Calu3 (cell line): ENCODE results near the gene SIGMAR1. TPM values are rescaled to one million over a fixed set of nuclear protein-coding genes. Genes with fewer than 3 reads are reported as not detected.

Source experiments
- BruUV-seq: library from RNA; stranded (reverse); fragments of 400-500 nt; replicated peaks from 2 replicates; lab custom pipeline; 2021; lab: Mats Ljungman, UMichigan
- CTCF ChIA-PET: fragments of 300-600 bp; sonication (Branson Sonifier 250); formaldehyde crosslinking; loops from one replicate; lab custom pipeline; 2022; ENCODE audit warnings: antibody characterized with exemption; lab: Charles Lee
- DNase-seq: peaks from one replicate; pipeline ENCODE4 v3.0.0; 2022
- H3K27ac Mint-ChIP-seq: one replicate; pipeline ENCODE4 v1.8.0; 2022; ENCODE audit warnings: mixed read lengths; ENCODE audit not compliant: unreplicated experiment
- H3K27me3 Mint-ChIP-seq: one replicate; pipeline ENCODE4 v1.8.0; 2022; ENCODE audit warnings: mixed read lengths; ENCODE audit not compliant: unreplicated experiment
- H3K36me3 Mint-ChIP-seq: one replicate; pipeline ENCODE4 v1.8.0; 2022; ENCODE audit warnings: mild to moderate bottlenecking, moderate library complexity, mixed read lengths; ENCODE audit not compliant: insufficient read depth, unreplicated experiment
- H3K4me1 Mint-ChIP-seq: one replicate; pipeline ENCODE4 v1.8.0; 2022; ENCODE audit warnings: mild to moderate bottlenecking, low read depth, mixed read lengths; ENCODE audit not compliant: unreplicated experiment
- H3K4me3 Mint-ChIP-seq: one replicate; pipeline ENCODE4 v1.8.0; 2022; ENCODE audit warnings: mild to moderate bottlenecking, low read depth, moderate library complexity, mixed read lengths; ENCODE audit not compliant: unreplicated experiment
- H3K9me3 Mint-ChIP-seq: one replicate; pipeline ENCODE4 v1.8.0; 2022; ENCODE audit warnings: low read depth, mixed read lengths; ENCODE audit not compliant: unreplicated experiment
- CTCF ChIP-seq: fragments of 200-600 bp; IDR thresholded peaks from one replicate; pipeline ENCODE4 v1.8.0; 2022; ENCODE audit warnings: antibody characterized with exemption; ENCODE audit not compliant: unreplicated experiment
- intact Hi-C: fragments of 100-400 bp; cut with micrococcal nuclease; formaldehyde crosslinking; loops from one replicate; pipeline ENCODE4 v1.10.0; 2022; ENCODE audit not compliant: unreplicated experiment
- total RNA-seq: library from RNA; stranded (reverse); gene quantifications from 2 replicates; pipeline ENCODE4 v1.2.3, GENCODE V29; 2022

Gene SIGMAR1
- total RNA-seq, 1 experiment from 2014 or later: 65.6 TPM

GRCh38 chr9:34654323-34655051, 16.9 kb upstream of the SIGMAR1 start:
- intact Hi-C loops: no loop called here
- no peak overlapping the region for H3K4me3 Mint-ChIP-seq
- peaks cover 20% of the 10 kb centered on the region for H3K4me1 Mint-ChIP-seq
- CTCF ChIA-PET: no interaction called here
- peaks cover 13% of the 10 kb centered on the region for H3K36me3 Mint-ChIP-seq
- H3K27ac Mint-ChIP-seq: no peak overlapping the region
- no peaks in the 10 kb centered on the region for H3K9me3 Mint-ChIP-seq
- no peak for DNase-seq
- peaks cover 20% of the 10 kb centered on the region for H3K27me3 Mint-ChIP-seq
- TF ChIP-seq CTCF: no peak
- no TSS peak for BruUV-seq

- no TSS peak for BruUV-seq
- H3K27ac Mint-ChIP-seq: peak overlapping the region; percentile 21
- CTCF ChIA-PET: no interaction called here
- H3K36me3 Mint-ChIP-seq: peaks cover 13% of the 10 kb centered on the region
- no peaks in the 10 kb centered on the region for H3K9me3 Mint-ChIP-seq
- H3K4me3 Mint-ChIP-seq: peak overlapping the region; percentile 86
- intact Hi-C loops: no loop called here
- peaks cover 20% of the 10 kb centered on the region for H3K4me1 Mint-ChIP-seq
- H3K27me3 Mint-ChIP-seq: peaks cover 20% of the 10 kb centered on the region
- DNase-seq: no peak
- TF ChIP-seq CTCF: no peak
Measured at GRCh38 chr9:34653151-34654072, 15.8 kb upstream of the SIGMAR1 start.

GRCh38 chr9:34652602-34653000, 15.0 kb upstream of the SIGMAR1 start:
- peak overlapping the region; percentile 86 for H3K4me3 Mint-ChIP-seq
- H3K9me3 Mint-ChIP-seq: no peaks in the 10 kb centered on the region
- peaks cover 20% of the 10 kb centered on the region for H3K27me3 Mint-ChIP-seq
- BruUV-seq: no TSS peak
- TF ChIP-seq CTCF: no peak
- CTCF ChIA-PET: interaction anchor here (1.0 kb wide), 1 partner anchor 13 kb away, joined by 4 read pairs; no protein-coding TSS in a partner anchor
- intact Hi-C loops: no loop called here
- H3K36me3 Mint-ChIP-seq: peaks cover 13% of the 10 kb centered on the region
- peaks cover 25% of the 10 kb centered on the region for H3K4me1 Mint-ChIP-seq
- DNase-seq: no peak
- peak overlapping the region; percentile 21 for H3K27ac Mint-ChIP-seq

GRCh38 chr9:34651876-34652601, 14.5 kb upstream of the SIGMAR1 start, which contains the start of gene IL11RA:
IL11RA (plus strand) TSS chr9:34652185; CDS start chr9:34655218, 3,033 bp downstream.
- H3K27ac Mint-ChIP-seq: peak within 1 kb of the TSS; percentile 21
- DNase-seq: peak; percentile 68
- CTCF ChIA-PET: interaction anchor here (1.0 kb wide), 1 partner anchor 13 kb away, joined by 4 read pairs; no protein-coding TSS in a partner anchor
- TF ChIP-seq CTCF: no peak
- H3K4me3 Mint-ChIP-seq: peak within 1 kb of the TSS; percentile 86
- H3K4me1 Mint-ChIP-seq: peaks cover 29% of the 10 kb centered on the region
- intact Hi-C loops: no loop called here
- BruUV-seq: no TSS peak
- peaks cover 17% of the 10 kb centered on the region for H3K36me3 Mint-ChIP-seq
- H3K27me3 Mint-ChIP-seq: peaks cover 20% of the 10 kb centered on the region
- no peaks in the 10 kb centered on the region for H3K9me3 Mint-ChIP-seq
